Measurements from ENCODE around the gene ETFA.

ETFA gene

DNA sequence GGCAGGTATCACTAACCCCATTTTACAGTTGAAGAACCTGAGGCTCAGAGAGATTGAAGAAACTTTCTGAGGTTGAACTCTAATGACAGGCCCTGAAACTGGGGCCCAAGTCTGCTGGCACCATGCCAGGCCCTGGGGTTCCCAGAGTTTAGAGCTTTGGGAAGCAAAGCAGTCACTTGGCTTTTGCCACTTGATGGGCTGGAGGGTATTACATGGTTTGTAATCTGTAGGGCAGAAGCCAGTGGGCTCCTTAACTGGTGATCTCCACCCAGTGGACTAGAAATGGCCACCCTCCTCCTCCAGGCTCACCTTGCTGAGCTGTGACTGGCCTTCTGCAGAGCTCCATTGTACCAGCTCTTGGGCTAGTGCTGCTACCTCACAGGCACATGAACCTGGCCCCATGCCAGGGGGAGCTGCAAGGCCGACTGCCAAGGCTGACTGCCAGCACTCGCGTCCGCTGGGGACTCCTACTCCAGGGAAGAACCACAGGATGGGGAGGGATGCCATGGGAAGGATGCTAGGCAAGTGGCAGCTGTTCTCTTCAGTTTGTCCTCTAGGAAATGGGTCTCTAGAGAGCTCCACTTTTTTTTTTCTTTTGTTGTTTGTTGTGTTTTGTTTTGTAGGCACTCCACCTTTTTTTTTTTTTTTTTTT is 104.8 kb downstream of the ETFA start:
- no peaks in the 10 kb centered on the region for H3K4me1 Mint-ChIP-seq
- H3K36me3 Mint-ChIP-seq, result peaks cover 13% of the 10 kb centered on the region

DNA sequence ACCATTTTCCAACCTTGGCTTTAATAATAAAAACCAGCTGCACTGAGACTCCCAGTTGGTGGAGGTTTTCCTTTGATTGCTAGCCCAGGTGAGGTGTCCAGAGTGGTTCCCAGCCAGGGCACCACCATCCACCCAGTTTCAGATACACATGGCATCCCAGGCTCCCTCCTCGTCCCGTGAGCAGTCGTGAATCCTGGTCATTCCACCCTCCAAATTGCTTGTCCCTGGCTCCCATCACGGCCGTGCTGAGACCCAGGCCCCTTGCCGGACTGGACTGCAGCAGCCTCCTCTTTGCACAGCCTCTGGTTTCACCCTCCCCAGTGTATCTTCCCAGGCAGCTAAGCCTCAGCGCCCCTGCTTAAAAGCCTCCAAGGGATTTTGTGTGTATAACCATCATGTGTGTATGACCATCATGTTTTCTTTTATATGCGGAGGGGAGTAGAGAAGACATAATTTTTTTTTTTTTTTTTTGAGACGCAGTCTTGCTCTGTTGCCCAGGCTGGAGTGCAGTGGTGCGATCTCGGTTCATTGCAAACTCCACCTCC is 106.3 kb downstream of the ETFA start:
- Mint-ChIP-seq H3K36me3 (peaks cover 13% of the 10 kb centered on the region), H3K4me1 (no peaks in the 10 kb centered on the region), H3K9me3 (no peaks in the 10 kb centered on the region), H3K4me3 (no peak overlapping the region), H3K27ac (no peak overlapping the region)
- ATAC-seq, result no peak
- DNase-seq (ENCODE audit: low spot score in 2 of 2), result no peak

More for the DNA sequence above, 104.8 kb downstream of the ETFA start:
- ATAC-seq (no peak), DNase-seq (ENCODE audit: low spot score in 2 of 2) (no peak)
- H3K9me3 Mint-ChIP-seq, result no peaks in the 10 kb centered on the region
- no peak overlapping the region for H3K27ac Mint-ChIP-seq
- H3K4me3 Mint-ChIP-seq, result no peak overlapping the region

DNA sequence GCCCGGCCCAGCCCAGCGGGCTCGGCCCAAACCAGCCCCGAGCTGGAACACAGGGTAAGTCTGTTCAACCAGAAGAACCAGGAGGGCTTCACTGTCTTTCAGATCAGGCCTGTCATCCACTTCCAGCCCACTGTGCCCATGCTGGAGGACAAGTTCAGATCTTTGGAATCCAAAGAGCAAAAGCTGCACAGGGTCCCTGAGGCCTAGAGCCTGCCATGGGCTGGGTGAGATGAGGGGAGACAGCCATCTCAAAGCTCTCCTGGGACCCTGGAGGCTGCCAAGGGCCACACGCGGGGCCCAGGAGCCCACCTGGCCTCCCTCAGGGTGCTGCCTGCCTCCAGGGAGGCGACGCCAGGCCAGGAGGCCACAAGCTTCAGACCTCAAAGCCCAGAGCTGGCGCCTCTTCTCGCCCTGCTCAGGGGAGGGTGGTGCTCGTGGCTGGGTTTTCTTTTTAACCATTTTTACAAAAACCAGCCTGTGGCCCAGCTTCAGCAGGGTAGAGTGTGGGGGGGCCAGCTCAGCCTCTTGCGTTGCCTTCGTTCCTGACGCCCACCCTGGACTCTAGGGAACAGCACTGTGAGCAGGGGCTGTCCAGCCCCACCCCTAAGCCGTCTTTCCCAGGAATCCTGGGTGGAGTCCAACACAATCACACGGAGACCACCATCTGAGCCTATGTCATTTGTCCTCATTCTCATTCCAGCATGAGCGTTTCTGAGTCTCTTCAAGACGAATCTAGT is 107.0 kb downstream of the ETFA start:
- Mint-ChIP-seq H3K4me1 (peaks cover 2% of the 10 kb centered on the region), H3K4me3 (no peak overlapping the region)
- ATAC-seq, result no peak

DNA sequence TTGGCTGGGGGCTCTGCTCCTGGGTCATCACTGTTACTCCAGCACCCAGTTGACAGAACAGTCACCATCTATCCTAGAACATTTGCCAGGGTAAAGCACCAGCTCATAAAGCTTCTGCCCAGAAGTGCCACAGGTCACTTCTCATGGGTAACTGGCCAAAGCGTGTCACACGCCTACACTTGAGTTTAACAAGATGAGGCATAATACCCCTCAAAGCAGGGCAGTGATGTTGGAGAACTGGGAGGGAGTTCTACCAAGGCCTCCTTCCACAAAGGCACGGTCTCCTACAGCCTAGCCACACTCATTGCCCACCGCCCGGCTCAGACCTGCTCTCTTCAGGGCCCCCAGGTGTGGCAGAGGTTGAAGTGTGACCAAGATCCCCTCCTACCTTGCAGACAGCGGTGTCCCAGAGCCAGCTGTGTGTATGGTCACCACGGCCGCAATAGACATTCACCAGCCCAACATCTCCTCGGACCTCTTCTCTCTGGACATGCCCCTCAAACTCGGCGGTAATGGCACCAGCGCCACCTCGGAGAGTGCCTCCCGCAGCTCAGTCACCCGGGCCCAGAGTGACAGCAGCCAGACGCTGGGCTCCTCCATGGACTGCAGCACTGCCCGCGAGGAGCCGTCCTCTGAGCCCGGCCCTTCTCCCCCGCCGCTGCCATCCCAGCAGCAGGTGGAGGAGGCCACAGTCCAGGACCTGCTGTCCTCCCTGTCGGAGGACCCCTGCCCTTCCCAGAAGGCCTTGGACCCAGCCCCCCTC is 107.7 kb downstream of the ETFA start:
- no peaks in the 10 kb centered on the region for H3K9me3 Mint-ChIP-seq
- ATAC-seq (no peak), DNase-seq (ENCODE audit: low spot score in 2 of 2) (no peak)
- H3K27ac Mint-ChIP-seq, result no peak overlapping the region
- peaks cover 9% of the 10 kb centered on the region for H3K4me1 Mint-ChIP-seq
- no peak overlapping the region for H3K4me3 Mint-ChIP-seq
- peaks cover 13% of the 10 kb centered on the region for H3K36me3 Mint-ChIP-seq

More for the DNA sequence above, 107.0 kb downstream of the ETFA start:
- Mint-ChIP-seq H3K9me3 (no peaks in the 10 kb centered on the region), H3K36me3 (peaks cover 13% of the 10 kb centered on the region), H3K27ac (no peak overlapping the region)
- no peak for DNase-seq (ENCODE audit: low spot score in 2 of 2)

DNA sequence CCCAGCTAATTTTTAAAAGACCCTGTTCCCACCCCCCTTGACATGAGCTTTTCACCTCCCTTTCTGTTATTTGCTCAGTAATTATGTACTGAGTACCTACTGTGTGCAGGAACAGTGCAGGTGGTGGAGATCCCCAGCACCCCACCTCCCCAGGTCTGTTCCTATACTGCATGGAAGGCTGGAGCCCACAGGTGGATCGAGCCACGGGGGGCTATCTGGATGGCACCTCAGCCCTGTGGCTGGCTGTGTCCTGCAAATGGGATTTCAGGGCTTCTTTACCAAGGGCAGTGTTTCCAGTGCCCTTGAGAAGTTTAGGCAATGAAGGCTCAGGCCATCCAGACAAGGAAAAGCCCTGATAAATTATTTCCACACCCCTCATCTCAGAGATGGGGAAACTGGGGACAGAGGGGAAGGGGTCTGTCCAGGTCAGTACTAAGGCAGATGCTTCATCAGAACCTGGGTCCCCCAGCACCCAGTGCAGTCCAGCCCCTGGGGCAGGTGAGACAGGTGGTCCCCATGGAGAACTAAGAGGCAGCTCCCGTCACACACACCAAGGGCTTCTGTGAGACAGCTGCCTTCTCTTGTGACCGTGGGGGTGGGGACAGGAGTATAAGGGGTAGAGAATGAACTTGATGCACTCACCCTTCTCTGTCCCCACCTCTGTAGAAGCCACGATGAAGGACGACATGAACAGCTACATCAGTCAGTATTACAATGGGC is 109.6 kb downstream of the ETFA start:
- no peak overlapping the region for H3K27ac Mint-ChIP-seq
- no peak overlapping the region for H3K4me3 Mint-ChIP-seq
- DNase-seq (ENCODE audit: low spot score in 2 of 2) (no peak), ATAC-seq (no peak)
- peaks cover under 1% of the 10 kb centered on the region for H3K36me3 Mint-ChIP-seq
- peaks cover 18% of the 10 kb centered on the region for H3K4me1 Mint-ChIP-seq
- no peaks in the 10 kb centered on the region for H3K9me3 Mint-ChIP-seq

DNA sequence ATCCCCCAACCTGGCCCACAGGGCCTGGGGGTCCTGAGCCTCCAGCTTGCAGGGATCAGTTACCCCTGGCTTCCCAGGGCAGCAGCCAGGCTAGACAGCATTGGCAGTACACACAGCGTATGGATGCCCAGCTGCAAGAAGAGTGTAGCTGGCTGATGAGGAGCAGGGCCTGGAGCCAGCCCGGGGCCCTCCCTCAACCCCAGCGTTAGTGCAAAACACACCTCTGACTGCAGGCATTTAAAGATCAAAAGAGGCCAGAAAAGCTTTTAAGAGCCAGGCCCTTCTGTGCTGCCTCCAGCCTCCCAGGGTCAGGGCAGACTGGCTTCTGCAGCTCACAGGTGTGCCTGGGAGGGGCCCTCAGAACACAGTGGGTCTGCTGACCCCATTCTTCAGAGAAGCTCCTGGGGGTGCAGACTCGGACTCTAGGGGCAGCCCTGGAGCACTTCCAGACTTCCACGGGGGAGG is 110.6 kb downstream of the ETFA start:
- Mint-ChIP-seq H3K4me1 (peaks cover 18% of the 10 kb centered on the region), H3K36me3 (no peaks in the 10 kb centered on the region), H3K4me3 (no peak overlapping the region), H3K9me3 (no peaks in the 10 kb centered on the region), H3K27ac (peak overlapping the region; percentile 23)
- DNase-seq (ENCODE audit: low spot score in 2 of 2) (no peak), ATAC-seq (no peak)

DNA sequence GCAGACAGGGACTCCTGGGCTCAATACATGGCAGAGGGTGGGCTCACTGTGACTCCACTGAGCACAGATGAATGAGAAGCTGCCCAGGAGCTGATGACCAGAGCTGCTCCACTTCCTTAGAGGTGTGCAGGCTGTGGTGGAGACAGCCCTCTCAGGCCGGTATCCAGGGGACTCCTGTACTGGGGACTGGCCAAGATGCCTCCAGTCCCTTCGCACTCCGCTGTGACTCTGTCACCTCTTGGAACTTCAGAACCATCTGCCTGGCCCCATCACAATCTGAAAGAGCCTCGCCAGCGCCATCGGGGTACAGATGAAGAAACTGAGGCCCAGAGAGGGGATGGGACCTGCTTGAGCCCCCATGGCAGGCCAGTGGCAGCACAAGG is 111.2 kb downstream of the ETFA start:
- no peak for ATAC-seq

DNA sequence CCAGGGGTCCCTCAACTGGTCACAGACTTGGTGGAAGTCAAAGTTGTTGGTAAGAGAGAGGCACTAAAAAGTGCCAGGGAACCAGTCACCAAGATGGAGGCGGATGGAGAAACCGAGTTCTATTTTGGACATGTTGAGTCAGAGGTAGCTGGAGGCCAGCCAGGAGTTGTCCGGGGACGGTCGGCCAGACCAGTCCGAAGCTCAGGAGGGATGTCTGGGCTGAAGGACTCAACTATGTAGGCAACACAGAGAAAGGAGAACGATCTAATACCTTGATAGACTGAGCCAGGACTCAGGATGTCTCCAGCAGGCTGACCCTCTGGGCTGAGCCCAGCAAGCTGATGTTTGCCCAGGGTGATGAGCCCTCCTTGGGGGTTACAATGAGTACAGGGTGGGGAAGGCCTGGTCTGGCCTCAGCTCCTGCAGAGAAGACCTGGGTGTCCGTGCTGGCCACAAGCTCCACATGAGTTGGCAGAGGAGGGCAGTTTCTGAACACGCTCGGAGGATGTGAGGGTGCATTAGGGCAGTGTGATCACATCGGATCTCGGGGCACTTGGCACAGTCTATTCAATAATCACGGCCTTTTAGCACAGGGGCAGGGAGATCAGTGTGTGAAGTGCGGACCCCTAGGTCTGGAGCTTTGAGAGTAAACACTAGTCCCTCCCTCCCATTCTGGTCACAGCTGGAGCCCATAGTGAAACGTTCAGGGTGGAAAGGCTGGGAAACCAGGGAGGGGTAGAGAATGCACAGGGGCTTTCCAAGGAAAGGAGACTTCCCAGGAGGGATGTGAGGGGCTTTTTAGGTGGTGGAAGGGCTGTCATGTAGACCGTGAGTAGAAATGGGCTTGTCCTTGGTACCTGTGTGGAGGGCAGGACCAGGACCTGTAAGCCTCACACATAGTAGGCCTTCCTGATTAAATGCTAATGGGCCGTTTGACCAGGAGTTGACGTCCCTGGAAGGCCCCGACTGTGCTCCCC is 111.9 kb downstream of the ETFA start:
- no peak for ATAC-seq
- Mint-ChIP-seq H3K36me3 (no peaks in the 10 kb centered on the region), H3K27ac (peak overlapping the region; percentile 52), H3K4me3 (no peak overlapping the region), H3K4me1 (peaks cover 18% of the 10 kb centered on the region), H3K9me3 (no peaks in the 10 kb centered on the region)
- DNase-seq (ENCODE audit: low spot score in 2 of 2), result no peak

More for the DNA sequence above, 111.2 kb downstream of the ETFA start:
- peak overlapping the region; percentile 23 for H3K27ac Mint-ChIP-seq
- no peak for DNase-seq (ENCODE audit: low spot score in 2 of 2)
- H3K4me3 Mint-ChIP-seq, result no peak overlapping the region
- H3K36me3 Mint-ChIP-seq, result no peaks in the 10 kb centered on the region
- H3K9me3 Mint-ChIP-seq, result no peaks in the 10 kb centered on the region
- H3K4me1 Mint-ChIP-seq, result peaks cover 18% of the 10 kb centered on the region

DNA sequence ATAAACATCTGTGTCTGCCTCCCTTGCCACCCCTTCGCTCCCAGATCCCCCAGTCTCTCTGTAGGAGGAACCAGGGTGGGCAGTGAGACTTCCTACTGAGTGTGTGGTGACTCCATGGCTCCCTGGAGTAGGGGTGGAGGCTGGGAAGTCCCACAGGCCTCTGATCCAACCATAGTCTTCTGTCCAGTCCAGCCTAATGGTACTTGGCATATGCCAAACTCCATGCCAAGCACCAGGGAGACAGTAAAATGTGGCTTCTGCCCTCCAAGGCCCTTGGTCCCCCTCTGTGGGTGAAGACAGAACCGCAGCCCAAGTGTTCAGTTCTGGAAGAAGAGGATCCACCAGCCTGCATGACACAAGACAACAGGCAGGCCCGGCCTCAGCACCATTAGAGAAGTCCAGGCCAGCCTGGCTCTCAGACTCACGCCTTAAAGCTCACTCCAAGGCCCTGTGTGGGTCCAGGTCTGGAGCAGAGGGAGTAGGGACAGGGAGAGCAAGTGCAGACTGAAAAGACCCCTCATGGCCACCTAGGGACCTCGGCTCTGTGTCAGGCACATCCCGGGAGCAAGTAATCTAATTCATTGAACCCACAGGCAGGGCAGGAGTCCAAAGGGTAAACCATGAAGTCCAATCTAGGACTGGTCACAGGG is 112.7 kb downstream of the ETFA start:
- H3K4me1 Mint-ChIP-seq, result peaks cover 18% of the 10 kb centered on the region
- H3K9me3 Mint-ChIP-seq, result no peaks in the 10 kb centered on the region
- DNase-seq (ENCODE audit: low spot score in 2 of 2), result no peak
- ATAC-seq, result no peak
- no peak overlapping the region for H3K4me3 Mint-ChIP-seq
- H3K27ac Mint-ChIP-seq, result peak overlapping the region; percentile 52
- H3K36me3 Mint-ChIP-seq, result no peaks in the 10 kb centered on the region

DNA sequence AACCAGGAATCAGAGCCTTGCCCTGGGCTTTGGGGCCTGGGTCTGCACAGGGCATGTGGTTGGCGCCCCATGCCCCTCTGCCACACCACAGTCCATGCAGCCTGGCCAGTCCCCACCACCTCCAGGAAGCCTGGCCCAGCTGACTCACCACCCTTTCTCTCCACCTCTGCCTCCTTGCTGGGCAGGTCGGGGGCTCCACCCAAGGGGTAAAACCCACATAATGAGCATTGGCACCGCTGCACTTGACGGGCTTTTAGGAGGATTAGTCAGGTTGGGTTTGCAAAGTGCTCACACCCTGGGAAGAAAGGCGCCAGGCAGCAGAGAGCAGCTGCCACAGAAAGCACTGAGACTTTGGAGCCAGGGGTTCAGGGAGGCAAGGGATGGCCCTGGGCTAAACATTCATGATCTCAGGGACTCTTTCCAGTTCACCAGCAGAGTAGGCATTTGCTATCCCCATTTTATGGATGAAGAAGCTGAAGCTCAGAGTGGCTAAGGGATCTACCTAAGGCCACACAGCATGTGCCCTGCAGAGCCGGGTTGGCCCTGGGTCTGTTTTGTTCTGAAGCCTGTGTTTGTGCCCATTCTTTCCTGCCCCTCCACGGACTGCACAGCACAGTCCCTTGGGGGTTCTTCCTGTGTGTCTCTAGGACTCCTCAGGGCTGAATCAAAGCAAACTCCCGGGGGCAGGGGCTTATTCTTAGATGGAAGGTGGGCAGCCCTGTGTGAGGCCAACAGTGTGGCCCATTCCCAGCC is 113.4 kb downstream of the ETFA start:
- ATAC-seq, result peak; percentile 43
- Mint-ChIP-seq H3K27ac (peak overlapping the region; percentile 52), H3K4me3 (no peak overlapping the region), H3K4me1 (peaks cover 18% of the 10 kb centered on the region), H3K9me3 (no peaks in the 10 kb centered on the region), H3K36me3 (no peaks in the 10 kb centered on the region)
- DNase-seq (ENCODE audit: low spot score in 2 of 2), result no peak

DNA sequence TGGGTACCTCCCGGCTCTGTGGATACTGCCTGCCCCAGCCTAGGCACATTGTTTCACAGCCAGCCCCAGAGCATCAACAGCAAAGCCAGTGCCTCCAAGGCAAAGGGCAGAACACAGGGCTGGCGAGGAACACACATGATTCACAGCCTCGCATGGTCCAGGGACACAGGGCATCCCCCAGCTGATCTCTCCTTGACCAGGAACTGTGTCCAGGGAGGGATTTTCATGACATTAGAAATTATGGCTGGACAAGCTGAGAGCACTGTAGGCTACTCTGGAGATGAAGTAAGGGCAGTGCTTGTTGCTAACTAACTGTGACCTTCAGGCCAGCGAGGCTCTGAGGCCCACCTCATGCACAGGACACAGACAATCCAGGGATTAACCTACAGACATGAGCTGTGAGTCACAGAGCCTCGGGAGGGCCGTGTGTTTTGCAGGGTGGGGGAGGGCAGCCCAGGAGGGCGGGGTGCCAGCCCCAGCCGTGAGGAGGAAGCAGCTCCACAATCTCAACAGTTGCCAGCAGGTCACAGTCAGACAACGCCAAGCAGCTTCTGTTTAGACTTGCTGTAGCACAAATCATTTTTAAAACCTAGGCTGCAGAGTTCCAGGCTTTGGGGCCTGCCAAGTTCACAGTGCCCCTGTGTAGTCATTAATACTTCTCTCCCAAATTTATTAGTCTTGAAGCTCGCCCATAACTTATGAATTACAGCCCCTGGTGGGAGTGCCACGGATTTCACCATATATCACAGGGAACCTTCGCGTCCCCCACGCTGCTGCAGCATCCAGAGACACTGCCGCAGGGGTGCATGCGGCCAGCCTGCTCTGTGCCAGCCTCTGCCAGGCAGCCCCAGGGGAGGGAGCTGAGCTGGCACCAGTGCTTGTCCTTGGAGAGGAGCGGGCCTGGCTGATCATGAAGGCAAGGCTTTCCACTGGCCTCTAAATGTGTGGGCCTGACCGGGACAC is 114.7 kb downstream of the ETFA start:
- Mint-ChIP-seq H3K4me3 (no peak overlapping the region), H3K27ac (no peak overlapping the region), H3K36me3 (no peaks in the 10 kb centered on the region), H3K9me3 (no peaks in the 10 kb centered on the region), H3K4me1 (peaks cover 18% of the 10 kb centered on the region)
- DNase-seq (ENCODE audit: low spot score in 2 of 2), result no peak
- no peak for ATAC-seq

DNA sequence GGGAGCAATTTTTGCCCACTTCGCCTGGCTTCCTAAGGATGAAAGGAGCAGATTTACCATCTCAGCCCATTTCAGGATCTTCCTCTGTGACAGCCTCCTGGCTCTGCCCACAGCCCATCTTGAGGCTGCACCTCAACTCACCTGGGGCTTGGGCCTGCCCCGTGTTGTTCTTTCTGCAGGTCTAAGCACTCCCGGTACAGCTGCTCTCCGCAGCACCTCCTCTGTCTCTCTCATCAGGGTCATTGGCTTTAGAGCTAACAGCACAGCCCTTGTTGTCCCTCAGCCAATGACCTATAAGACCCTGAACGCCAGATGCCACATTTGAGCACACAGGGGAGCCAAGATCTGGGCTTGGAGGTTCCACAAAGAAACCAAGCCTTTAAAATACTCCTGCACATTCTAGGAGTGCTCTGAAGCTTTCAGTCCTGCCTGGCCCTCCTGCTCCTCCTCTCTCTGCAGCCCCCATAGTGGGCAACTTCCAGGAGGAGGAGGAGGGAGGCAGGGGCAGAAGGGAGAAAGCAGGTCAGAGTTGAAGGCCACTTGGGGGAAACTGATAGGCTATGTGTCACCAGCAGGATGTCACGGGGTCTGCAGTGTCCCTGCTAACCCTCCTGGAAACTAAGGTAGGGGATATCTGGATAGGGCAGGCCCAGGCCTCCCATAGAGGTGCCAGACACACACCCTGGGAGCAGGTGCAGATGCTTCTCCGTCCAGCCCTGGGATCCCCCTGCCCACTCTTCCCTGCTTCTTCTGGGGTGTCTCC is 115.6 kb downstream of the ETFA start:
- DNase-seq (ENCODE audit: low spot score in 2 of 2) (no peak), ATAC-seq (no peak)
- Mint-ChIP-seq H3K36me3 (no peaks in the 10 kb centered on the region), H3K27ac (peak overlapping the region; percentile 26), H3K9me3 (no peaks in the 10 kb centered on the region), H3K4me3 (no peak overlapping the region), H3K4me1 (peaks cover 25% of the 10 kb centered on the region)

All from stimulated activated effector memory CD8-positive, alpha-beta T cell treated with anti-CD3 and anti-CD28 coated beads, Interleukin-12 subunit alpha, Interleukin-12 subunit beta, amount 100 ng/mL, for 72 hours (primary cell).